H1 (cell line): Measurements from ENCODE around the gene MYO1D. TPM values are rescaled to one million over a fixed set of nuclear protein-coding genes. Genes with fewer than 3 reads are reported as not detected.
A peak's percentile ranks its signal among the peaks of the same experiment; 100 is the strongest.

Source experiments
- CTCF ChIA-PET: fragments of 300-600 bp; sonication (Branson Sonifier 250); formaldehyde crosslinking; loops from one replicate; lab custom pipeline; 2021; ENCODE audit not compliant: partially characterized antibody; lab: Charles Lee
- POLR2A ChIA-PET: fragments of 300-600 bp; sonication (Branson Sonifier 250); formaldehyde crosslinking; loops from one replicate; lab custom pipeline; 2021; ENCODE audit warnings: inconsistent platforms; ENCODE audit not compliant: partially characterized antibody; lab: Charles Lee
- DNase-seq, 2 experiments: peaks; one replicate each; pipeline versions ENCODE4 v3.0.0 to v3.0.0-alpha.2; 2010 to 2022; ENCODE audit warnings: low spot score in 2 of 2, low read depth in 1 of 2, mixed read lengths in 1 of 2
- FAIRE-seq: peaks from 2 replicates; lab custom pipeline; 2011; peaks lifted over from hg19 to GRCh38; lab: Jason Lieb, UNC
- H2AFZ ChIP-seq: 2 replicates; pipeline ENCODE4 v1.8.1; 2012; ENCODE audit warnings: low read length, inconsistent platforms
- H2AK5ac ChIP-seq: 2 replicates; pipeline ENCODE4 v1.6.1; 2013; ENCODE audit warnings: low read depth, low read length
- H2BK120ac ChIP-seq: replicated peaks from 2 replicates; pipeline ENCODE3; 2013; ENCODE audit warnings: low read depth, low read length, inconsistent platforms
- H2BK12ac ChIP-seq: 2 replicates; pipeline ENCODE4 v1.6.1; 2013; ENCODE audit warnings: low read depth, low read length
- H2BK15ac ChIP-seq: 2 replicates; pipeline ENCODE4 v1.6.1; 2013; ENCODE audit warnings: low read length
- H2BK20ac ChIP-seq: 2 replicates; pipeline ENCODE4 v1.6.1; 2013; ENCODE audit warnings: low read length
- H2BK5ac ChIP-seq: 2 replicates; pipeline ENCODE4 v1.6.1; 2013; ENCODE audit warnings: low read depth, low read length
- H3K14ac ChIP-seq: 2 replicates; pipeline ENCODE4 v1.6.1; 2013; ENCODE audit warnings: inconsistent platforms; ENCODE audit not compliant: insufficient read length
- H3K18ac ChIP-seq: 2 replicates; pipeline ENCODE4 v1.6.1; 2013; ENCODE audit warnings: low read length; ENCODE audit errors: extremely low read depth
- H3K23ac ChIP-seq: 2 replicates; pipeline ENCODE4 v1.6.1; 2013; ENCODE audit warnings: inconsistent platforms; ENCODE audit not compliant: insufficient read length
- H3K23me2 ChIP-seq: 2 replicates; pipeline ENCODE4 v1.6.1; 2013; ENCODE audit warnings: low read depth, low read length
- H3K27ac ChIP-seq: 2 replicates; pipeline ENCODE4 v1.6.1; 2011; ENCODE audit warnings: low read depth, low read length, inconsistent platforms
- H3K27me3 ChIP-seq, 4 experiments: replicated peaks in 1 of 4; 1 replicate in 1 of 4; 2 replicates in 3 of 4; pipeline versions ENCODE4 v1.6.1 to v1.8.1; 2011 to 2013; ENCODE audit warnings: low read length in 3 of 4, mild to moderate bottlenecking in 3 of 4, inconsistent platforms in 2 of 4, mixed read lengths in 2 of 4, moderate library complexity in 1 of 4; ENCODE audit not compliant: control insufficient read depth in 3 of 4, insufficient read depth in 3 of 4; ENCODE audit errors: extremely low read depth in 1 of 4
- H3K36me3 ChIP-seq, 4 experiments: 2 replicates each; pipeline versions ENCODE4 v1.6.1 to v1.8.1; 2011 to 2013; ENCODE audit warnings: mild to moderate bottlenecking in 4 of 4, low read length in 3 of 4, moderate library complexity in 2 of 4, control low read depth in 1 of 4, inconsistent platforms in 1 of 4; ENCODE audit not compliant: insufficient read depth in 4 of 4, control insufficient read depth in 2 of 4
- H3K4ac ChIP-seq: replicated peaks from 2 replicates; pipeline ENCODE3; 2013; ENCODE audit warnings: low read length, low read depth, mixed read lengths, inconsistent platforms; ENCODE audit not compliant: insufficient read length
- H3K4me1 ChIP-seq, 4 experiments: replicated peaks in 1 of 4; 1 replicate in 1 of 4; 2 replicates in 3 of 4; pipeline versions ENCODE4 v1.6.1 to v1.8.1; 2011 to 2013; ENCODE audit warnings: low read length in 3 of 4, inconsistent platforms in 2 of 4, mixed read lengths in 1 of 4; ENCODE audit not compliant: insufficient read depth in 4 of 4, control insufficient read depth in 3 of 4
- H3K4me2 ChIP-seq, 2 experiments: 2 replicates each; pipeline versions ENCODE4 v1.6.1 to v1.8.1; 2011 to 2013; ENCODE audit warnings: low read depth in 2 of 2, low read length in 2 of 2, control low read depth in 1 of 2, inconsistent platforms in 1 of 2, mild to moderate bottlenecking in 1 of 2; ENCODE audit not compliant: insufficient read depth in 1 of 2
- H3K4me3 ChIP-seq, 4 experiments: fragments of 200-600, 300-600 bp in 1 of 4; sonication (generic), shearing (Covaris generic), sonication (Bioruptor Twin) in 1 of 4; 2 replicates each; pipeline versions ENCODE4 v1.5.1 to v1.8.1; 2011 to 2016; ENCODE audit warnings: low read length in 4 of 4, low read depth in 3 of 4, control low read depth in 2 of 4, inconsistent platforms in 2 of 4, mild to moderate bottlenecking in 2 of 4, mixed read lengths in 1 of 4, moderate library complexity in 1 of 4; ENCODE audit not compliant: insufficient read depth in 2 of 4; ENCODE audit errors: extremely low read depth in 1 of 4
- H3K56ac ChIP-seq: replicated peaks from 2 replicates; pipeline ENCODE3; 2013; ENCODE audit warnings: low read depth, mild to moderate bottlenecking, mixed read lengths, low read length, inconsistent platforms; ENCODE audit not compliant: insufficient read length
- H3K79me1 ChIP-seq: 2 replicates; pipeline ENCODE4 v1.6.1; 2013; ENCODE audit warnings: low read depth, low read length, control low read depth
- H3K79me2 ChIP-seq, 2 experiments: 2 replicates each; pipeline versions ENCODE4 v1.6.1 to v1.8.1; 2012 to 2013; ENCODE audit warnings: low read length in 2 of 2, mild to moderate bottlenecking in 2 of 2, inconsistent platforms in 1 of 2; ENCODE audit not compliant: insufficient read depth in 2 of 2, control insufficient read depth in 1 of 2
- H3K9ac ChIP-seq, 4 experiments: replicated peaks in 1 of 4; 1 replicate in 1 of 4; 2 replicates in 3 of 4; pipeline versions ENCODE4 v1.6.1 to v1.8.1; 2011 to 2013; ENCODE audit warnings: low read depth in 3 of 4, low read length in 3 of 4, control low read depth in 2 of 4, mild to moderate bottlenecking in 2 of 4, moderate library complexity in 2 of 4, inconsistent platforms in 1 of 4; ENCODE audit errors: extremely low read depth in 1 of 4
- H3K9me3 ChIP-seq, 2 experiments: 2 replicates each; pipeline versions ENCODE4 v1.6.1 to v1.8.1; 2012 to 2013; ENCODE audit warnings: mild to moderate bottlenecking in 2 of 2, moderate library complexity in 2 of 2, control low read depth in 1 of 2, inconsistent platforms in 1 of 2, low read depth in 1 of 2, low read length in 1 of 2, mixed read lengths in 1 of 2; ENCODE audit not compliant: insufficient read depth in 2 of 2
- H4K20me1 ChIP-seq, 2 experiments: replicated peaks in 1 of 2; 2 replicates each; pipeline versions ENCODE3 to v1.8.1; 2011 to 2013; ENCODE audit warnings: inconsistent platforms in 2 of 2, low read length in 2 of 2, mild to moderate bottlenecking in 1 of 2; ENCODE audit not compliant: insufficient read depth in 2 of 2, control insufficient read depth in 1 of 2
- H4K5ac ChIP-seq: 2 replicates; pipeline ENCODE4 v1.6.1; 2013; ENCODE audit warnings: low read length, low read depth, mixed read lengths, inconsistent platforms; ENCODE audit not compliant: insufficient read length
- H4K8ac ChIP-seq: 2 replicates; pipeline ENCODE4 v1.8.0; 2013; ENCODE audit warnings: mild to moderate bottlenecking, moderate library complexity, low read length, inconsistent platforms; ENCODE audit not compliant: insufficient read depth; ENCODE audit errors: extremely low read depth
- H4K91ac ChIP-seq: replicated peaks from 2 replicates; pipeline ENCODE3; 2013; ENCODE audit warnings: low read length, mixed read lengths, inconsistent platforms; ENCODE audit not compliant: insufficient read length
- CBX5 ChIP-seq: fragments of 300-800, 300-1000 bp; sonication (generic); IDR thresholded peaks from 2 replicates; pipeline ENCODE4 v1.7.1; 2016; ENCODE audit warnings: antibody characterized with exemption, low read length, low read depth
- HDAC2 ChIP-seq, 2 experiments: fragments of 300-600 bp in 1 of 2; sonication (generic) in 1 of 2; IDR thresholded peaks; 2 replicates each; pipeline ENCODE4 v1.6.1; 2011 to 2012; ENCODE audit warnings: low read depth in 2 of 2, low read length in 2 of 2, mild to moderate bottlenecking in 2 of 2, moderate library complexity in 2 of 2, borderline replicate concordance in 1 of 2, inconsistent platforms in 1 of 2
- JUN ChIP-seq: IDR thresholded peaks from 2 replicates; pipeline ENCODE4 v1.6.1; 2011; ENCODE audit warnings: low read depth, mild to moderate bottlenecking, improper control_type of control experiment, low read length
- POLR2AphosphoS5 ChIP-seq: IDR thresholded peaks from 2 replicates; pipeline ENCODE4 v1.6.1; 2011; ENCODE audit warnings: low read depth, low read length
- RAD21 ChIP-seq, 2 experiments: IDR thresholded peaks in 1 of 2; conservative IDR thresholded peaks in 1 of 2; 2 replicates each; pipeline ENCODE4 v1.6.1; 2011; ENCODE audit warnings: low read depth in 2 of 2, low read length in 2 of 2, improper control_type of control experiment in 1 of 2, inconsistent platforms in 1 of 2, mild to moderate bottlenecking in 1 of 2, moderate library complexity in 1 of 2
- WGBS, 2 experiments: shearing (Covaris generic) in 1 of 2; methylation state at CpG; one replicate each; pipeline versions ENCODE4 v1.1.6 to v1.1.7; 2013 to 2015; ENCODE audit warnings: low lambda C conversion rate in 2 of 2, mixed read lengths in 2 of 2, inconsistent platforms in 1 of 2, low coverage in 1 of 2, missing lambda C conversion rate in 1 of 2; ENCODE audit not compliant: insufficient replicate concordance in 2 of 2, insufficient coverage in 1 of 2, insufficient read length in 1 of 2; ENCODE audit errors: extremely low coverage in 1 of 2, missing lambda C conversion rate in 1 of 2; 5-methylcytosine and 5-hydroxymethylcytosine counted together
- polyA plus RNA-seq, 7 experiments: library from polyadenylated mRNA; depleted of rRNA in 3 of 7; stranded (reverse) in 5 of 7; unstranded in 2 of 7; fragments of >200 nt in 5 of 7; fragments of 200-250 nt in 2 of 7; gene quantifications; 1 replicate in 5 of 7; 2 replicates in 1 of 7; 4 replicates in 1 of 7; pipeline versions ENCODE4 v1.2.1 to v1.2.3, GENCODE V29; 2011 to 2013; ENCODE audit warnings: missing spikeins in 2 of 7, mixed read lengths in 2 of 7
- total RNA-seq: library from RNA; stranded (reverse); fragmentation: NEBNext Ultra II Directional; extraction: Animal tissue kit (Norgen Biotek cat#: 25700); gene quantifications from 2 replicates; pipeline ENCODE4 v1.2.1, GENCODE V29; 2021

MYO1D gene
- total and polyA plus RNA-seq, 2 of the 8 experiments (the other 6 are each of a cell fraction or from before 2014, with no cell fraction given): 6.5 to 25.4 TPM

DNA sequence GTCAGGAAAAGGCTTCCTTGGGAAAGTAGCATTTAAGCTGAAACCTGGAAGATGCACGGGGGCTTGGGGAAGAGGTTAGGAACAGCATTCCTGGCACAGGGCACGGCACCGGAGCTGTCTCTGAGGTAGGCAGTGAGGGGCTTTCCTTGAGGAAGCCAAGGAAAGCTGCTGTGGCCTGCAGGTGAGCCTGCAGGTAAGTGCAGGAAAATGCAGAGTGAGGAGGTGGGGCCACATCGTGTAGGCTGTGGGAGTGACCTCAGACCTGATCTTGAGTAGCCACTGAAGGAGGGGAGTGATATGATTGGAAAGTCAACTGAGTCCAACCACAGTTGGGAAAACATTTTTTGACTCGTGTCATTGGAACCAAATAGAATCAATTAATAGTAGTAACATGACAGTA, 310.6 kb downstream of the MYO1D start:
- no peak for TF ChIP-seq HDAC2 (IDR thresholded peaks at IDR 0.05; ENCODE audit: borderline replicate concordance in 1 of 2, low read depth in 2 of 2, low read length in 2 of 2)
- no peak for TF ChIP-seq JUN
- TF ChIP-seq RAD21 (IDR thresholded peaks at IDR 0.05 in 1 of 2, conservative IDR thresholded peaks at IDR 0.05 in 1 of 2; ENCODE audit: low read depth in 2 of 2, low read length in 2 of 2): 0 out of 4 replicates have a peak, but pooled peaks of 1 of the 2 experiments have one; percentile 9
- TF ChIP-seq POLR2AphosphoS5: no peak
- no peak for TF ChIP-seq CBX5
- Histone ChIP-seq H4K8ac (no peak overlapping the region), H3K23ac (no peak overlapping the region), H2AK5ac (no peak overlapping the region), H3K56ac (no peak overlapping the region), H2BK12ac (no peak overlapping the region), H3K9me3 (no peaks in the 10 kb centered on the region), H3K4ac (no peak overlapping the region), H3K4me2 (no peak overlapping the region), H2BK15ac (no peak overlapping the region), H2AFZ (no peak overlapping the region), H3K79me1 (no peaks in the 10 kb centered on the region), H3K9ac (no peak overlapping the region), H3K27me3 (no peaks in the 10 kb centered on the region), H3K4me3 (no peak overlapping the region), H4K5ac (no peak overlapping the region), H3K23me2 (no peaks in the 10 kb centered on the region), H3K36me3 (no peaks in the 10 kb centered on the region), H2BK5ac (no peak overlapping the region), H3K4me1 (0 out of 7 replicates have a peak, but pooled peaks cover 0 to 3% (median 0%) of the 10 kb centered on the region in 4 experiments), H2BK20ac (no peak overlapping the region), H4K20me1 (no peaks in the 10 kb centered on the region), H3K14ac (no peak overlapping the region), H3K18ac (no peak overlapping the region), H3K27ac (no peak overlapping the region), H3K79me2 (no peaks in the 10 kb centered on the region), H4K91ac (no peak overlapping the region), H2BK120ac (no peak overlapping the region)
- ChIA-PET POLR2A (no interaction called here), CTCF (interaction anchor here (0.7 to 1.6 kb wide), 5 partner anchors 22 to 105 kb away, joined by 3 read pairs; no protein-coding TSS in a partner anchor)
- 80% methylated on average over 5 of the region's 5 CpGs; no CpG with 5 or more reads in 1 of the 2 experiments for WGBS, 2 experiments
- no peak for FAIRE-seq
- no peak for DNase-seq
